ENCODE data around the gene STIM1.

The STIM1 gene

DNA sequence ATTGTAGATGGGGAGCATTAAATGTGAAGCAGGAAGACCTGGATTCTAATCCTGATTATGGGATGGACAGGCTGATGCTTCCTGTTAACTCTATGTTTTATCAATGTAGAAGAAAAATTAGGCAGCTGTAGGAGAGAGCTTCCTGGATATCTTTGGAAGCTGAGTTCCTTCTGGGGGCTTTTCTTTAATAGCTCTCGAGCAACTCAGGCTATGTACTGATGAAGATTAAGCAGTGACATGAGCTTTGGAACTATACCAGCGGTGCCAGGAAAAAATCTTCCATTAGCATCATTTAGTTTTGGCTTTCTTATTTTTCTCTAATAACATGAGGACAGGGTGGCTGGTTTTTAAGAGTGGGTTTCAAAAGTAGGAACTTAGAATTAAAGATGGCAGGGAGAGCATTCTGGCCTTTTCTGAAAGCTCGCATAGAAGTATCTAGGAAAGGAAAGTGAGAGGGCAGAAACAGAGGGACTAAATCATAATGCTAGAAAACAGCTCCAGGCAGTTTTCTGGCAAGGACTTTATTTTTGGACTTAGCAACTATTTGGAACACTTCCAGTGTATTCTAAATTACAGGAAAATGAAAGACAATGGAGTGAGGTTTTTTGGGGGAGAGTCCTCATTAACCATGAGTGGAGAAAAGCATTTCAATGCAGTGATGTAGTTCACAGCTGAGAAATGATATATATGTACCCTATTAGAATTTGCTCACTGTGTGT, 169.9 kb downstream of the STIM1 start:
- no peaks in the 10 kb centered on the region for H3K27me3 ChIP-seq (ENCODE audit: control insufficient read depth, insufficient read depth, low read length)
- H3K4me3 ChIP-seq (ENCODE audit: low read length), result no peak overlapping the region
- H3K4me1 ChIP-seq (ENCODE audit: control insufficient read depth, insufficient read depth, low read length), result peaks cover 22% of the 10 kb centered on the region
- no peak overlapping the region for H3K9ac ChIP-seq (ENCODE audit: low read length)
- peak overlapping the region; percentile 72 for H3K27ac ChIP-seq (ENCODE audit: low read depth, low read length)
- H3K36me3 ChIP-seq (ENCODE audit: control insufficient read depth, insufficient read depth, low read length), result no peaks in the 10 kb centered on the region

- H3K9ac ChIP-seq (ENCODE audit: low read length), result no peak overlapping the region
- H3K27me3 ChIP-seq (ENCODE audit: control insufficient read depth, insufficient read depth, low read length), result no peaks in the 10 kb centered on the region
- H3K4me3 ChIP-seq (ENCODE audit: low read length), result no peak overlapping the region
- peaks cover 22% of the 10 kb centered on the region for H3K4me1 ChIP-seq (ENCODE audit: control insufficient read depth, insufficient read depth, low read length)
- H3K36me3 ChIP-seq (ENCODE audit: control insufficient read depth, insufficient read depth, low read length), result no peaks in the 10 kb centered on the region
- peak overlapping the region; percentile 72 for H3K27ac ChIP-seq (ENCODE audit: low read depth, low read length)
These were observed 170.5 kb downstream of the STIM1 start for GRCh38 chr11:4025967-4026324.

DNA sequence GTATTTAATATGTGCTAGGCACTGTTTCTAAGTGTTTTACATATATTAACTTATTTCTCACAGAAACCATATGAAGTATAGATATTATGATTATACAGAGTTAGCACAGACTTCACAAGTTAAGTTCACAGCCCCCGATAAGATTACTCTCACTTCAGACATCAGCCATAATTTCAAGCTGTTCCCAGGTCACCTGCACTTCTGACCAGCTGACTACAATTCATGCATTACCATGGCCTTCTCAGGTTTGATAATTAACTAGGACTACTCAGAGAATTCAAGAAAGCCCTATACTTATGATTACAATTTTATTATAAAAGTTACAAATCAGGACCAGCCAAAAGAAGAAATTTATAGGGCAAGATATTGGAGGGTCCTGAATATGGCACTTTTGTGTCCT, 170.9 kb downstream of the STIM1 start:
- no peak overlapping the region for H3K9ac ChIP-seq (ENCODE audit: low read length)
- H3K36me3 ChIP-seq (ENCODE audit: control insufficient read depth, insufficient read depth, low read length), result no peaks in the 10 kb centered on the region
- no peaks in the 10 kb centered on the region for H3K27me3 ChIP-seq (ENCODE audit: control insufficient read depth, insufficient read depth, low read length)
- peak overlapping the region; percentile 60 for H3K27ac ChIP-seq (ENCODE audit: low read depth, low read length)
- H3K4me1 ChIP-seq (ENCODE audit: control insufficient read depth, insufficient read depth, low read length), result peaks cover 22% of the 10 kb centered on the region
- H3K4me3 ChIP-seq (ENCODE audit: low read length), result no peak overlapping the region

GRCh38 chr11:4027746-4028145, 172.3 kb downstream of the STIM1 start:
- Histone ChIP-seq H3K36me3 (ENCODE audit: control insufficient read depth, insufficient read depth, low read length) (no peaks in the 10 kb centered on the region), H3K27ac (ENCODE audit: low read depth, low read length) (peak overlapping the region; percentile 21), H3K4me3 (ENCODE audit: low read length) (no peak overlapping the region), H3K27me3 (ENCODE audit: control insufficient read depth, insufficient read depth, low read length) (no peaks in the 10 kb centered on the region), H3K9ac (ENCODE audit: low read length) (no peak overlapping the region), H3K4me1 (ENCODE audit: control insufficient read depth, insufficient read depth, low read length) (peaks cover 22% of the 10 kb centered on the region)

DNA sequence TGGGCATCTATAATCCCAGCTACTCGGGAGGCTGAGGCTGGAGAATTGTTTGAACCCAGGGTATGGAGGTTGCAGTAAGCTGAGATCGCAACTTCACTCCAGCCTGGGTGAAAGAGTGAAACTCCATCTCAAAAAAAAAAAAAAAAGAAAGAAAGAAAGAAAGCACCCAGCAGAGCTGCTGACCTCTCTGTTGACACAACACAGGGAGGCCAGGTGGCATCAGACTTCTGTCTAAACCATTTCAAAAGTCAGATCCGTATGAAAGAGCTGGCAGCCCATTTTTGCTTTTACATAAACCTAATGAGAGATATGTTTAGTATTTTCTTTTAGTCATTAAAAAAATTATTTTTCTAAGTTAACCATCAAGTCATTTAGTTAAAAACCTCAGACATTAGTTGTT, 174.7 kb downstream of the STIM1 start:
- H3K36me3 ChIP-seq (ENCODE audit: control insufficient read depth, insufficient read depth, low read length), result no peaks in the 10 kb centered on the region
- no peaks in the 10 kb centered on the region for H3K27me3 ChIP-seq (ENCODE audit: control insufficient read depth, insufficient read depth, low read length)
- H3K9ac ChIP-seq (ENCODE audit: low read length), result no peak overlapping the region
- no peak overlapping the region for H3K4me3 ChIP-seq (ENCODE audit: low read length)
- H3K4me1 ChIP-seq (ENCODE audit: control insufficient read depth, insufficient read depth, low read length), result peaks cover 15% of the 10 kb centered on the region
- H3K27ac ChIP-seq (ENCODE audit: low read depth, low read length), result no peak overlapping the region

- Histone ChIP-seq H3K9ac (ENCODE audit: low read length) (no peak overlapping the region), H3K4me1 (ENCODE audit: control insufficient read depth, insufficient read depth, low read length) (peaks cover 4% of the 10 kb centered on the region), H3K36me3 (ENCODE audit: control insufficient read depth, insufficient read depth, low read length) (no peaks in the 10 kb centered on the region), H3K4me3 (ENCODE audit: low read length) (no peak overlapping the region), H3K27me3 (ENCODE audit: control insufficient read depth, insufficient read depth, low read length) (no peaks in the 10 kb centered on the region), H3K27ac (ENCODE audit: low read depth, low read length) (no peak overlapping the region)
These were observed 176.6 kb downstream of the STIM1 start for GRCh38 chr11:4032097-4032496.

- Histone ChIP-seq H3K4me1 (ENCODE audit: control insufficient read depth, insufficient read depth, low read length) (no peaks in the 10 kb centered on the region), H3K36me3 (ENCODE audit: control insufficient read depth, insufficient read depth, low read length) (no peaks in the 10 kb centered on the region), H3K4me3 (ENCODE audit: low read length) (no peak overlapping the region), H3K27me3 (ENCODE audit: control insufficient read depth, insufficient read depth, low read length) (no peaks in the 10 kb centered on the region), H3K9ac (ENCODE audit: low read length) (no peak overlapping the region), H3K27ac (ENCODE audit: low read depth, low read length) (no peak overlapping the region)
These were observed 180.5 kb downstream of the STIM1 start for GRCh38 chr11:4035985-4036384.

- Histone ChIP-seq H3K27ac (ENCODE audit: low read depth, low read length) (no peak overlapping the region), H3K4me1 (ENCODE audit: control insufficient read depth, insufficient read depth, low read length) (no peaks in the 10 kb centered on the region), H3K36me3 (ENCODE audit: control insufficient read depth, insufficient read depth, low read length) (no peaks in the 10 kb centered on the region), H3K27me3 (ENCODE audit: control insufficient read depth, insufficient read depth, low read length) (no peaks in the 10 kb centered on the region), H3K4me3 (ENCODE audit: low read length) (no peak overlapping the region), H3K9ac (ENCODE audit: low read length) (no peak overlapping the region)
These were observed 183.5 kb downstream of the STIM1 start for GRCh38 chr11:4039011-4039410.

GRCh38 chr11:4040461-4040860, 185.0 kb downstream of the STIM1 start:
- no peaks in the 10 kb centered on the region for H3K36me3 ChIP-seq (ENCODE audit: control insufficient read depth, insufficient read depth, low read length)
- no peaks in the 10 kb centered on the region for H3K27me3 ChIP-seq (ENCODE audit: control insufficient read depth, insufficient read depth, low read length)
- H3K4me1 ChIP-seq (ENCODE audit: control insufficient read depth, insufficient read depth, low read length), result peaks cover 8% of the 10 kb centered on the region
- no peak overlapping the region for H3K4me3 ChIP-seq (ENCODE audit: low read length)
- no peak overlapping the region for H3K27ac ChIP-seq (ENCODE audit: low read depth, low read length)
- H3K9ac ChIP-seq (ENCODE audit: low read length), result no peak overlapping the region

- H3K27ac ChIP-seq (ENCODE audit: low read depth, low read length), result no peak overlapping the region
- no peaks in the 10 kb centered on the region for H3K27me3 ChIP-seq (ENCODE audit: control insufficient read depth, insufficient read depth, low read length)
- H3K4me3 ChIP-seq (ENCODE audit: low read length), result no peak overlapping the region
These were observed 186.4 kb downstream of the STIM1 start for GRCh38 chr11:4041731-4042391.

GRCh38 chr11:4044976-4045646, 189.6 kb downstream of the STIM1 start:
- Histone ChIP-seq H3K36me3 (ENCODE audit: control insufficient read depth, insufficient read depth, low read length) (no peaks in the 10 kb centered on the region), H3K27me3 (ENCODE audit: control insufficient read depth, insufficient read depth, low read length) (no peaks in the 10 kb centered on the region), H3K27ac (ENCODE audit: low read depth, low read length) (no peak overlapping the region), H3K9ac (ENCODE audit: low read length) (no peak overlapping the region), H3K4me1 (ENCODE audit: control insufficient read depth, insufficient read depth, low read length) (peaks cover 8% of the 10 kb centered on the region), H3K4me3 (ENCODE audit: low read length) (no peak overlapping the region)

More at GRCh38 chr11:4041731-4042391, 186.4 kb downstream of the STIM1 start:
- Histone ChIP-seq H3K9ac (ENCODE audit: low read length) (no peak overlapping the region), H3K4me1 (ENCODE audit: control insufficient read depth, insufficient read depth, low read length) (peaks cover 8% of the 10 kb centered on the region), H3K36me3 (ENCODE audit: control insufficient read depth, insufficient read depth, low read length) (no peaks in the 10 kb centered on the region)

DNA sequence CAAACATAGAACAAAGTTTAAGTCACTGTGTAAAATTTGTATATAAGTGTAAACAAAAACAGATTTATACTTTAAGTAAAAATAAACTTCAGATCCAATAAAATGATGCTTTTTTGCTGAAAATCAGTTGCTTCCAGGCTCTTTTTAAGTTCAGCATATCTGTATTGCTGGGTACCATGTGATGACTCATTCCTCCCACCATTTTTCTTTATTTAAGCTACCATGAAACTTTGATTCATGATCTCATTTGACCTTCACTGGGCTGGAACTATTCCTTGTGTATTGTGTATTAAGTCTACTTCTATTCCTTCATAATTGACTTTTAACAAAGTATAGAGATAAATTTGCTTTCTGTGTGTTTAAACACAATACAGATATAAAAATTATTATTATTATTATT, 192.9 kb downstream of the STIM1 start:
- H3K27me3 ChIP-seq (ENCODE audit: control insufficient read depth, insufficient read depth, low read length), result no peaks in the 10 kb centered on the region
- no peak overlapping the region for H3K4me3 ChIP-seq (ENCODE audit: low read length)
- H3K36me3 ChIP-seq (ENCODE audit: control insufficient read depth, insufficient read depth, low read length), result no peaks in the 10 kb centered on the region
- no peak overlapping the region for H3K27ac ChIP-seq (ENCODE audit: low read depth, low read length)
- H3K4me1 ChIP-seq (ENCODE audit: control insufficient read depth, insufficient read depth, low read length), result peaks cover 8% of the 10 kb centered on the region
- no peak overlapping the region for H3K9ac ChIP-seq (ENCODE audit: low read length)

Data from rectal smooth muscle tissue (tissue), 1 donor.